Lower leg skin (tissue), 4 donors: ENCODE results near the gene CEMP1. TPM values are rescaled to one million over a fixed set of nuclear protein-coding genes. Genes with fewer than 3 reads are reported as not detected.

Experiments used
- DNase-seq, 2 donors: peaks; one replicate each; pipeline ENCODE4 v3.0.0-alpha.2; 2019; ENCODE audit warnings: low spot score in 2 of 2
- H3K4me3 ChIP-seq: fragments of 200-600 bp; sonication (generic); 2 replicates; pipeline ENCODE4 v1.5.1; 2017; ENCODE audit warnings: mild to moderate bottlenecking, low read depth; ENCODE audit not compliant: poor library complexity, severe bottlenecking
- CTCF ChIP-seq, 3 donors: fragments of 450-650 bp; IDR thresholded peaks; one replicate each; pipeline ENCODE4 v1.5.1; 2016; ENCODE audit warnings: antibody characterized with exemption in 3 of 3, mild to moderate bottlenecking in 3 of 3, moderate library complexity in 2 of 3
- POLR2A ChIP-seq, 2 donors: fragments of 450-650 bp; IDR thresholded peaks; one replicate each; pipeline ENCODE4 v1.6.1; 2016 to 2017; ENCODE audit warnings: antibody characterized with exemption in 2 of 2, mild to moderate bottlenecking in 1 of 2, moderate library complexity in 1 of 2
- WGBS, 2 donors: methylation state at CpG; one replicate each; pipeline ENCODE4 v1.1.5; 2018; 5-methylcytosine and 5-hydroxymethylcytosine counted together
- intact Hi-C: fragments of 100-400 bp; cut with DNase I; formaldehyde crosslinking; loops from one replicate; pipeline ENCODE4 v1.15.0; 2023; ENCODE audit warnings: low total_unique reads
- total RNA-seq, 4 donors: library from RNA; depleted of rRNA; stranded (reverse); fragments of >200 nt; gene quantifications; one replicate each; pipeline ENCODE4 v1.1.0, GENCODE V29; 2016

The CEMP1 gene
- total RNA-seq, 4 donors from 2014 or later, result 0.17 to 5.9 (median 0.83) TPM

- DNase-seq, result no peak
- intact Hi-C loops, result no loop called here
- peak overlapping the region; percentile 95 for H3K4me3 ChIP-seq
- no peak for TF ChIP-seq CTCF (IDR thresholded peaks at IDR 0.05)
- TF ChIP-seq POLR2A (IDR thresholded peaks at IDR 0.05), result no peak
- 1% methylated on average over 13 to 62 of the region's 63 CpGs for WGBS, 2 donors
Observed at GRCh38 chr16:2514333-2515179, 16.7 kb downstream of the CEMP1 start.

- peak within 1 kb of the TSS; percentile 95 for H3K4me3 ChIP-seq
- DNase-seq, result peak; percentile 90 to 98
- TF ChIP-seq POLR2A (IDR thresholded peaks at IDR 0.05) (peak in 1 of 2 donors; percentile 93), CTCF (IDR thresholded peaks at IDR 0.05) (no peak)
- 1 to 2% methylated on average over 22 to 79 of the region's 122 CpGs for WGBS, 2 donors
- intact Hi-C loops, result no loop called here
Observed at GRCh38 chr16:2513405-2514332, 17.5 kb downstream of the CEMP1 start, which contains the start of gene ATP6V0C. ATP6V0C (plus strand) TSS chr16:2513952; CDS start chr16:2514104, 152 bp downstream.

- WGBS, 2 donors, result 33 to 38% methylated on average over 15 of the region's 15 CpGs
- TF ChIP-seq POLR2A (IDR thresholded peaks at IDR 0.05), result no peak
- no peak for TF ChIP-seq CTCF (IDR thresholded peaks at IDR 0.05)
- H3K4me3 ChIP-seq, result no peak overlapping the region
- no peak for DNase-seq
- intact Hi-C loops, result no loop called here
Observed at GRCh38 chr16:2512735-2513404, 18.3 kb downstream of the CEMP1 start.

- H3K4me3 ChIP-seq, result no peak overlapping the region
- WGBS, 2 donors, result 84 to 87% methylated on average over 17 of the region's 17 CpGs
- TF ChIP-seq CTCF (IDR thresholded peaks at IDR 0.05), result no peak
- TF ChIP-seq POLR2A (IDR thresholded peaks at IDR 0.05), result no peak
- intact Hi-C loops, result no loop called here
- DNase-seq, result no peak
Observed at GRCh38 chr16:2511996-2512734, 19.0 kb downstream of the CEMP1 start.
